Gastrocnemius medialis (tissue), 4 donors: ENCODE data around the gene CEP350.

Source experiments
- POLR2A ChIP-seq, 2 donors: fragments of 450-650 bp; IDR thresholded peaks; one replicate each; pipeline ENCODE4 v1.6.1; 2017; ENCODE audit warnings: antibody characterized with exemption in 2 of 2, mild to moderate bottlenecking in 2 of 2, moderate library complexity in 2 of 2
- TF ChIP-seq, protein P1 (sequence below), 5 experiments: fragments of 450-650 bp in 3 of 5; fragments of 200-600 bp in 2 of 5; sonication (generic) in 2 of 5; IDR thresholded peaks in 4 of 5; conservative IDR thresholded peaks in 1 of 5; 1 replicate in 4 of 5; 2 replicates in 1 of 5; pipeline ENCODE4 v1.5.1; 2016 to 2019; ENCODE audit warnings: antibody characterized with exemption in 5 of 5, mild to moderate bottlenecking in 3 of 5, moderate library complexity in 3 of 5

DNA sequence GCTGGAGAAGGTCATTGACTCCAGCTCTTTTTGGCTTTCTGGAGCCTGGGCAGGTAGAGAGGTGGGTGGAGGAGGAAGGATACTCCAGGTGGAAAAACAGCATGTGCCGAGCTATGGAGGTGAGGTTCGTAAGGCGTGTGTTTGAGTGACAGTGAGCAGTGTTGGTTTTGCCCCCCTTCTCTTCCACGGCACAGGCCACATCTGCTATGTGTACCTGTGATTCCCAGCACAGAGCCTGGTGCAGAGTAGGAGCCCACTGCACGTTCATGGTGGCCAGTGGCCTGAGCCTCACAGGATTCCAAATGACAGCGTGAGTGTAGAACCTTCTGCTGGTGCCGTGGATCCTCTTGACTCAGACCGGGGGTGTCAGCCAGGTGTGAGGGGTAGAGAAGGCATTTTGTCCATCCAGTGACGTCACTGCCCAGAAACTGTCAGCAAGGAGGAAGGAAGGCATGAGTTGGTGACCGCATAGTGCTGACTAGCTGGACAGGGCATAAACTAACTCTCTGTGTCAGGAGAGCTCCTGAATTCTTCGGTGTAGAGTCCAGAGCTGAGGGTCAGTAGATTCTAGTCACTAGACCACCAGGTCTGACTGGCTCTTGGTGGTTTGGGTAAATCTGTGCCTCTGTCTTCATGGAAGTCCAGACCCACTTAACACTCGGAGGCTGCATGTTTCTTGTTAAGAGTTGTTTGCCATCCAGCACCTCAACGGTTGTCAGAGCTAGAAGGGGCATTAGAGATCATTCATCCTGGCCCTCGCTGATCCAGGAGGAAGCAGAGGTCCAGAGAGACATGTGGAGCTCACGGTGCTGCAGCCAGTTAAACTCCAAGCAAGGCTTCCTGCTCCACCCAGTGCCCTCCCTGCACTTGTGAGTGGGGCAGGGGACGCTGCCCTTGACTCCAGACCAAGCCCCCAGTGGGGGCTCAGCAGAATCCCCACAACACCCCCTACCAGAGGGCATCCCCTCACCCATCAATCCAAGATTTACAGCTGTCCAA lies 203.8 kb downstream of the CEP350 start:
- TF ChIP-seq, protein P1, sequence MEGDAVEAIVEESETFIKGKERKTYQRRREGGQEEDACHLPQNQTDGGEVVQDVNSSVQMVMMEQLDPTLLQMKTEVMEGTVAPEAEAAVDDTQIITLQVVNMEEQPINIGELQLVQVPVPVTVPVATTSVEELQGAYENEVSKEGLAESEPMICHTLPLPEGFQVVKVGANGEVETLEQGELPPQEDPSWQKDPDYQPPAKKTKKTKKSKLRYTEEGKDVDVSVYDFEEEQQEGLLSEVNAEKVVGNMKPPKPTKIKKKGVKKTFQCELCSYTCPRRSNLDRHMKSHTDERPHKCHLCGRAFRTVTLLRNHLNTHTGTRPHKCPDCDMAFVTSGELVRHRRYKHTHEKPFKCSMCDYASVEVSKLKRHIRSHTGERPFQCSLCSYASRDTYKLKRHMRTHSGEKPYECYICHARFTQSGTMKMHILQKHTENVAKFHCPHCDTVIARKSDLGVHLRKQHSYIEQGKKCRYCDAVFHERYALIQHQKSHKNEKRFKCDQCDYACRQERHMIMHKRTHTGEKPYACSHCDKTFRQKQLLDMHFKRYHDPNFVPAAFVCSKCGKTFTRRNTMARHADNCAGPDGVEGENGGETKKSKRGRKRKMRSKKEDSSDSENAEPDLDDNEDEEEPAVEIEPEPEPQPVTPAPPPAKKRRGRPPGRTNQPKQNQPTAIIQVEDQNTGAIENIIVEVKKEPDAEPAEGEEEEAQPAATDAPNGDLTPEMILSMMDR (IDR thresholded peaks at IDR 0.05 in 4 of 5, conservative IDR thresholded peaks at IDR 0.05 in 1 of 5): no peak
- TF ChIP-seq POLR2A (IDR thresholded peaks at IDR 0.05): no peak
